OCI-M2 (cell line): ENCODE data around the gene TRIM75.
"Not testable (repeated sequence)": the region's sequence is repeated elsewhere in the genome, so short reads cannot be mapped to it uniquely, and the experiment has no call there.

Experiments used
- DNase-seq: peaks from one replicate; lab custom pipeline; 2025; ENCODE audit not compliant: unreplicated experiment; lab: John Stamatoyannopoulos, UW

The TRIM75 gene

DNA sequence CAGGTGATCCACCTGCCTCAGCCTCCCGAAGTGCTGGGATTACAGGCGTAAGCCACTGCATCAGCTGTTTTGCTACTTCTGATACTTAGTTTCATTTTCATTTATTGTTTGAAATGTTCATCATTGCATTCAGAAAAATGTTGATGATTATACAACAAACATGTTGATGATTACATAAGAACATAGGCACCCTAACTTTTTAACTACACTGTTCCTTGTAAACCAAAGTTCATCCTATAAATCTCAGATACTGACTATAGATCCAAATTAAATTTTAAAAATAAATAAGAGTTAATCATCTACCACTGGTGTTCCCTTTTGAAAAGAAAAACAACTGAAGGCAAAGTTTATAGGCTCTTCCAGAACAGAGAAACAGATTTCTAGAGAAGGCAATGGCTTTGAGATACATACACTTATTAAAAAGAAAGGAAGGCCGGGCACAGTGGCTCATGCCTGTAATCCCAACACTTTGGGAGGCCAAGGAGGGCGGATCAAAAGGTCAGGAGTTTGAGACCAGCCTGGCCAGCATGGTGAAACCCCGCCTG lies 23.4 kb downstream of the TRIM75 start:
- no peak for DNase-seq

DNA sequence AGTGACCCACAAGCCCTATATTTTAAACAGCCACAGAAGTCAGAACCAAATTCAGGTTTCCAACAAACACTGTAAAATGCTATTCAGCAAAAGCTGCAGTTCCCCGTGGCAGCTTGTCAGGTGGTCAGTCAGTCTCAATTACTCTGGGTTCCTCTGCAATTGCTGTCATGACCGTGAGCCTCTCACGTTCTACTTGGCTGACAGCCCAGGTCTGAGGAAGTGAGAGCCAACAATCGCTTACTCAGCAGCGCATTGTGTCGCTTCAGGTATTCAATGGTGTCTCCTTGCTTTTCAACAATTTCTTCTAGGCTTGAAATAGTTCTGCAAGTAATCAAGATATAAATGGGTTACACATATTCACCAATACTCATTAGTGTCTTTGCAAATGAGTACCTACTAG lies 25.8 kb downstream of the TRIM75 start:
- no peak for DNase-seq

DNA sequence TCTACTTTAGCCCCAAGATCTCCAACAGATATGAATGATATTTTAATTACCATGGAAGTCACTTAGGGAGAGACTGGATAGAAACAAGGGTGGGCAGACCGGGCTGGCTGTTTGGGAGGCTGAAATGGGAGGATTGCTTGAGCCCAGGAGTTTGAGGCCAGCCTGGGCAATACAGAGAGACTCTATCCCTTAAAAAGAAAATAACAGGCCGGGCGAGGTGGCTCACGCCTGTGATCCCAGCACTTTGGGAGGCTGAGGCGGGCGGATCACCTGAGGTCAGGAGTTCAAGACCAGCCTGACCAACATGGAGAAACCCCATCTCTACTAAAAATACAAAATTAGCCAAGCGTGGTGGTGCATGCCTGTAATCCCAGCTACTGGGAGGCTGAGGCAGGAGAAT lies 31.1 kb downstream of the TRIM75 start:
- DNase-seq, result not testable (repeated sequence)

GRCh38 chr4:165085946-165086345 lies 32.3 kb downstream of the TRIM75 start:
- no peak for DNase-seq

GRCh38 chr4:165088366-165088765 lies 34.7 kb downstream of the TRIM75 start:
- DNase-seq, result no peak

- DNase-seq, result not testable (repeated sequence)
Observed at GRCh38 chr4:165092187-165092586, 38.5 kb downstream of the TRIM75 start.

- DNase-seq, result no peak
Observed at GRCh38 chr4:165094873-165095272, 41.2 kb downstream of the TRIM75 start.

- no peak for DNase-seq
Observed at GRCh38 chr4:165095291-165095690, 41.6 kb downstream of the TRIM75 start.

DNA sequence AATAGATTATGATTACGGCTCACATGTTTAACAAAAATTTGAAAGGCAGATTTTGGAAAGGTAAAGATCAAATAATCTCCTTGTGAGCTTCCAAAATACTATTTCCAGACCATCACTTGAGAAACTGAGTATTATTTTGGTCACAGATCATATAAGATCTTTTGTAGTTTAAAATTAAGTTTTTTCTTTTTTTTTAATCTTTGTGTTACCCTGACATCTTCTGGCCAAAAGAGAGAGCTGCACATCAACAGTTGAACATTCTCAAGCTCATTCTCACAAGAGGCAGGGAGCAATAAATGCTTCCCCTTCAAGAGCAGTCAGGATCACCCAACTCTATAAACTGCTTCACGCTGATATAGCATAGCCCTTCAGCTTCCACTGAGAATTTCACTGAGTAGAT lies 43.1 kb downstream of the TRIM75 start:
- DNase-seq, result no peak

- no peak for DNase-seq
Observed at GRCh38 chr4:165101641-165102040, 48.0 kb downstream of the TRIM75 start.

- no peak for DNase-seq
Observed at GRCh38 chr4:165106518-165106917, 52.9 kb downstream of the TRIM75 start.
